Body of pancreas (tissue), 4 donors: ENCODE measurements around the gene GARIN6. TPM values are rescaled to one million over a fixed set of nuclear protein-coding genes. Genes with fewer than 3 reads are reported as not detected.

ENCODE experiments used
- ATAC-seq: fragments of 150-250 bp; one replicate; pipeline ENCODE4 v1.9.1; 2016
- DNase-seq, 4 donors: peaks; one replicate each; pipeline ENCODE4 v3.0.0-alpha.2; 2019
- H3K27ac ChIP-seq, 4 donors: fragments of 200-600 bp; sonication (generic); 1 replicate in 3 of 4; 2 replicates in 1 of 4; pipeline versions ENCODE4 v1.5.1 to v1.6.1; 2016 to 2019; ENCODE audit warnings: mild to moderate bottlenecking in 1 of 4, mixed read lengths in 1 of 4, moderate library complexity in 1 of 4
- H3K27me3 ChIP-seq, 2 donors: fragments of 200-600 bp; sonication (generic); one replicate each; pipeline ENCODE4 v1.6.0; 2016; ENCODE audit warnings: mild to moderate bottlenecking in 1 of 2
- H3K36me3 ChIP-seq, 2 donors: fragments of 200-600 bp; sonication (generic); replicated peaks in 1 of 2; 2 replicates each; pipeline ENCODE4 v1.5.1; 2016; ENCODE audit warnings: low read depth in 2 of 2; ENCODE audit not compliant: insufficient read depth in 1 of 2
- H3K4me1 ChIP-seq: fragments of 200-600 bp; sonication (generic); one replicate; pipeline ENCODE4 v1.6.0; 2016
- H3K4me3 ChIP-seq, 2 donors: fragments of 200-600 bp; sonication (generic); 1 replicate in 1 of 2; 2 replicates in 1 of 2; pipeline ENCODE4 v1.5.1; 2016 to 2019
- H3K9me3 ChIP-seq, 3 donors: fragments of 200-600 bp; sonication (generic); 1 replicate in 2 of 3; 2 replicates in 1 of 3; pipeline ENCODE4 v1.5.1; 2016
- CTCF ChIP-seq, 7 experiments: fragments of 450-650 bp in 4 of 7; fragments of 200-600 bp in 3 of 7; sonication (generic) in 3 of 7; IDR thresholded peaks; one replicate each; pipeline ENCODE4 v1.5.1; 2016 to 2019; ENCODE audit warnings: antibody characterized with exemption in 7 of 7
- POLR2A ChIP-seq, 3 donors: fragments of 450-650 bp; IDR thresholded peaks; one replicate each; pipeline ENCODE4 v1.6.1; 2016; ENCODE audit warnings: antibody characterized with exemption in 3 of 3, mild to moderate bottlenecking in 2 of 3
- WGBS, 2 donors: methylation state at CpG; one replicate each; pipeline ENCODE4 v1.1.5; 2017; 5-methylcytosine and 5-hydroxymethylcytosine counted together
- intact Hi-C: fragments of 100-400 bp; cut with DNase I; formaldehyde crosslinking; loops from one replicate; pipeline ENCODE4 v1.15.1; 2023
- total RNA-seq, 2 donors: library from RNA; depleted of rRNA; stranded (reverse); fragments of >200 nt; gene quantifications; one replicate each; pipeline ENCODE4 v1.1.0, GENCODE V29; 2016

Gene GARIN6
- total RNA-seq, 2 donors from 2014 or later = not detected

GRCh38 chr12:99627459-99627858, 20.1 kb upstream of the GARIN6 start:
- intact Hi-C loops = no loop called here

GRCh38 chr12:99644629-99645028, 2.9 kb upstream of the GARIN6 start:
- Histone ChIP-seq H3K4me3 (no peak overlapping the region), H3K36me3 (no peaks in the 10 kb centered on the region), H3K27ac (no peak overlapping the region), H3K27me3 (no peaks in the 10 kb centered on the region), H3K4me1 (no peaks in the 10 kb centered on the region), H3K9me3 (no peaks in the 10 kb centered on the region)
- TF ChIP-seq CTCF (IDR thresholded peaks at IDR 0.05) (no peak), POLR2A (IDR thresholded peaks at IDR 0.05) (no peak)
- WGBS, 2 donors = 73 to 82% methylated on average over 2 of the region's 2 CpGs
- no peak for DNase-seq
- no peak for ATAC-seq
- intact Hi-C loops = no loop called here

More at GRCh38 chr12:99627459-99627858, 20.1 kb upstream of the GARIN6 start:
- Histone ChIP-seq H3K4me1 (no peaks in the 10 kb centered on the region), H3K27ac (no peak overlapping the region), H3K27me3 (no peaks in the 10 kb centered on the region), H3K9me3 (no peaks in the 10 kb centered on the region), H3K36me3 (no peaks in the 10 kb centered on the region), H3K4me3 (no peak overlapping the region)
- ATAC-seq (no peak), DNase-seq (no peak)
- WGBS, 2 donors = 34 to 50% methylated on average over 2 of the region's 2 CpGs
- TF ChIP-seq CTCF (IDR thresholded peaks at IDR 0.05) (no peak), POLR2A (IDR thresholded peaks at IDR 0.05) (no peak)

- 83 to 84% methylated on average over 14 of the region's 14 CpGs for WGBS, 2 donors
- Histone ChIP-seq H3K36me3 (no peaks in the 10 kb centered on the region), H3K27me3 (no peaks in the 10 kb centered on the region), H3K4me3 (no peak overlapping the region), H3K4me1 (no peaks in the 10 kb centered on the region), H3K9me3 (no peaks in the 10 kb centered on the region), H3K27ac (no peak overlapping the region)
- TF ChIP-seq POLR2A (IDR thresholded peaks at IDR 0.05) (no peak), CTCF (IDR thresholded peaks at IDR 0.05) (no peak)
- no peak for DNase-seq
- ATAC-seq = no peak
- intact Hi-C loops = no loop called here
Measured at GRCh38 chr12:99648183-99648582, 630 bp downstream of the GARIN6 start.

GRCh38 chr12:99649551-99649950, 2.0 kb downstream of the GARIN6 start:
- Histone ChIP-seq H3K27ac (no peak overlapping the region), H3K36me3 (no peaks in the 10 kb centered on the region), H3K4me3 (no peak overlapping the region), H3K27me3 (no peaks in the 10 kb centered on the region), H3K4me1 (no peaks in the 10 kb centered on the region), H3K9me3 (no peaks in the 10 kb centered on the region)
- no peak for ATAC-seq
- intact Hi-C loops = no loop called here
- no peak for DNase-seq
- WGBS, 2 donors = 41 to 54% methylated on average over 1 of the region's 1 CpG
- no peak for TF ChIP-seq POLR2A (IDR thresholded peaks at IDR 0.05)
- no peak for TF ChIP-seq CTCF (IDR thresholded peaks at IDR 0.05)

GRCh38 chr12:99658671-99659349, 11.3 kb downstream of the GARIN6 start:
- Histone ChIP-seq H3K36me3 (no peaks in the 10 kb centered on the region), H3K27ac (no peak overlapping the region), H3K4me3 (no peak overlapping the region), H3K4me1 (no peaks in the 10 kb centered on the region), H3K9me3 (no peaks in the 10 kb centered on the region), H3K27me3 (no peaks in the 10 kb centered on the region)
- DNase-seq = no peak
- WGBS, 2 donors = 70 to 78% methylated on average over 1 of the region's 1 CpG
- intact Hi-C loops = no loop called here
- TF ChIP-seq CTCF (IDR thresholded peaks at IDR 0.05) = peak in 1 of 7 experiments; percentile 17
- TF ChIP-seq POLR2A (IDR thresholded peaks at IDR 0.05) = no peak
- ATAC-seq = no peak
